ENCODE results near the gene SMC1B.
A peak's percentile ranks its signal among the peaks of the same experiment; 100 is the strongest.
"Not testable (repeated sequence)": the region's sequence is repeated elsewhere in the genome, so short reads cannot be mapped to it uniquely, and the experiment has no call there.

SMC1B gene

GRCh38 chr22:45298934-45299505, 114.4 kb downstream of the SMC1B start:
- no peak for DNase-seq (ENCODE audit: insufficient read length, low spot score)
- no peak for FAIRE-seq
- TF ChIP-seq POLR2A (IDR thresholded peaks at IDR 0.05; ENCODE audit: low read depth, low read length) (no peak), PAX5 (IDR thresholded peaks at IDR 0.05; ENCODE audit: insufficient read depth, low read length, severe bottlenecking) (no peak), POU2F2 (IDR thresholded peaks at IDR 0.05; ENCODE audit: low read depth, low read length) (no peak), TAF1 (IDR thresholded peaks at IDR 0.05; ENCODE audit: low read depth, low read length) (no peak), SPI1 (IDR thresholded peaks at IDR 0.05; ENCODE audit: low read depth, low read length) (no peak), POLR2AphosphoS5 (IDR thresholded peaks at IDR 0.05; ENCODE audit: low read depth, low read length) (no peak)

DNA sequence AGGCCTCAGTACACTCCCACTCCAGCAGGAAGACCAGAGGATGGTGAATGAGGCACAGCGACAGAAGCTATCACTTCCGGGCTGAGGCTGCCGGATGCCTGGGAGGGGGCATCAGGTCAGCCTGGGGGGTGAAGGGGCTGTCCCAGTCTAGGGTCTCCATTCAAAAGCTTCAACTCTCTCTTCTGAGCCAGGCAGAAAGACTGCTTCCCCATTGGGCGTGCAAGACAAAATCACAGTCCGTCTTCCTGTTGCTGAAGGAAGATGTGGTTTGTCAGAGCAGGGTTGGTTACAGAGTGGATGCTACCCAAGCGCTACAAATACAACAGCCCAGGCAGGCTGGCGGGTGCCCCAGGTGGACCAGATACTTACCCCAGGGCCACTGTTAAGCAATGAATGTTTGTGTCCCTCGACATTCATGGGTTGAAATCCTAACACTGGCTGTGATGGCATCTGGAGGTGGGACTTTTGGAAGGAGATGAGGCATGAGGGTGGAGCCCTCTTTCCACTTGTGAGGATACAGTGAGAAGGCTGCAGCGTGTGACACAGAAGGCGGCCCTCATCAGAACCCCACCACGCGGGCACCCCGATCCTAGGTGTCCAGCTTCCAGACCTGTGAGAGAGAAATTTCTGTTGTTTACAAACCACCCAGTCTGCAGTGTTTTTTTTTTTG, 116.6 kb downstream of the SMC1B start:
- peak; percentile 85 for FAIRE-seq
- peak; percentile 37 for DNase-seq (ENCODE audit: insufficient read length, low spot score)
- TF ChIP-seq TAF1 (IDR thresholded peaks at IDR 0.05; ENCODE audit: low read depth, low read length) = no peak
- TF ChIP-seq POLR2A (IDR thresholded peaks at IDR 0.05; ENCODE audit: low read depth, low read length) = no peak

- TF ChIP-seq TAF1 (IDR thresholded peaks at IDR 0.05; ENCODE audit: low read depth, low read length) (no peak), POLR2AphosphoS5 (IDR thresholded peaks at IDR 0.05; ENCODE audit: low read depth, low read length) (no peak), SPI1 (IDR thresholded peaks at IDR 0.05; ENCODE audit: low read depth, low read length) (no peak), POU2F2 (IDR thresholded peaks at IDR 0.05; ENCODE audit: low read depth, low read length) (no peak), PAX5 (IDR thresholded peaks at IDR 0.05; ENCODE audit: insufficient read depth, low read length, severe bottlenecking) (no peak), POLR2A (IDR thresholded peaks at IDR 0.05; ENCODE audit: low read depth, low read length) (no peak)
- FAIRE-seq (no peak), DNase-seq (ENCODE audit: insufficient read length, low spot score) (no peak)
Observed at GRCh38 chr22:45295492-45295891, 117.9 kb downstream of the SMC1B start.

DNA sequence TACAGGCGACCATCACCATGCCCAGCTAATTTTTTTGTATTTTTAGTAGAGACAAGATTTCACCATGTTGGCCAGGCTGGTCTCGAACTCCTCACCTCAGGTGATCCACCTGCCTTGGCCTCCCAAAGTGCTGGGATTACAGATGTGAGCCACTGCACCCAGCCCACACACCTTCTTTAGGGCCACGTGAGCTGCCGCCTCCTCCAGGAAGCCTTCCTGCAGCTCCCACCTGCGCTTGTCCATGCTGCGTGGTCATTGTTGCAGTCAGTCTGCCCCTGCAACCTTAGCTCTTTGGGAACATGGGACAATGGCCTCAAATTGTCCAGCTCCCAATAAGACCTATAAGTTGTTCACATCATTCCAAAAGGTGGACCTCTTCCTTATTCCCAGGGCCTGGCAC, 118.4 kb downstream of the SMC1B start:
- not testable (repeated sequence) for DNase-seq (ENCODE audit: insufficient read length, low spot score)

More for the DNA sequence above, 118.4 kb downstream of the SMC1B start:
- FAIRE-seq = not testable (repeated sequence)
